K562 (cell line): ENCODE data around the gene SON. TPM values are rescaled to one million over a fixed set of nuclear protein-coding genes. Genes with fewer than 3 reads are reported as not detected.

ENCODE experiments used
- ATAC-seq: fragments of 200-7000 bp; cut with Tn5 transposase; 3 replicates; pipeline ENCODE4 v1.9.1; 2020; ENCODE audit warnings: moderate library complexity
- BruUV-seq: library from RNA; stranded (reverse); fragments of 400-500 nt; replicated peaks from 2 replicates; lab custom pipeline; 2021; lab: Mats Ljungman, UMichigan
- CTCF ChIA-PET: fragments of 300-600 bp; formaldehyde crosslinking; extraction: SDS; loops from one replicate; lab custom pipeline; 2021; ENCODE audit warnings: low intra/inter-chr PET ratio; lab: Yijun Ruan, JAX
- POLR2A ChIA-PET: fragments of 300-600, 350-650 bp; sonication (Branson Sonifier 250); formaldehyde crosslinking; extraction: SDS; loops from one replicate; lab custom pipeline; 2021; ENCODE audit warnings: antibody characterized with exemption, inconsistent platforms; lab: Yijun Ruan, JAX
- DNase-seq, 4 experiments: peaks; one replicate each; pipeline versions ENCODE4 v3.0.0 to v3.0.0-alpha.2; 2011 to 2018; ENCODE audit warnings: low spot score in 3 of 4, mixed read lengths in 3 of 4; ENCODE audit errors: extremely low read depth in 1 of 4
- FAIRE-seq: peaks from 2 replicates; lab custom pipeline; 2011; peaks lifted over from hg19 to GRCh38; lab: Jason Lieb, UNC
- H2AFZ ChIP-seq: 2 replicates; pipeline ENCODE4 v1.6.0; 2011; ENCODE audit warnings: low read depth, low read length, control low read depth, inconsistent platforms
- H3K27ac ChIP-seq: fragments of 200-600 bp; 3 replicates; pipeline ENCODE4 v1.8.0; 2011; ENCODE audit warnings: low read depth, mild to moderate bottlenecking, control low read depth, inconsistent platforms, low read length, moderate library complexity, mixed read lengths; ENCODE audit errors: extremely low read depth
- H3K27me3 ChIP-seq, 2 experiments: fragments of 300-600 bp in 1 of 2; 2 replicates in 1 of 2; 3 replicates in 1 of 2; pipeline versions ENCODE4 v1.6.0 to v1.8.0; 2011; ENCODE audit warnings: inconsistent platforms in 2 of 2, low read length in 2 of 2, mild to moderate bottlenecking in 1 of 2, mixed read lengths in 1 of 2, moderate library complexity in 1 of 2; ENCODE audit not compliant: control insufficient read depth in 2 of 2, insufficient read depth in 2 of 2
- H3K36me3 ChIP-seq: fragments of 300-600 bp; 3 replicates; pipeline ENCODE4 v1.8.0; 2011; ENCODE audit warnings: mild to moderate bottlenecking, low read length, inconsistent platforms; ENCODE audit not compliant: control insufficient read depth, insufficient read depth
- H3K4me1 ChIP-seq, 2 experiments: fragments of 200-600 bp in 1 of 2; replicated peaks in 1 of 2; 2 replicates in 1 of 2; 3 replicates in 1 of 2; pipeline versions ENCODE4 v1.5.1 to v1.8.0; 2011; ENCODE audit warnings: inconsistent platforms in 2 of 2, low read length in 2 of 2, mild to moderate bottlenecking in 1 of 2, mixed read lengths in 1 of 2, moderate library complexity in 1 of 2; ENCODE audit not compliant: control insufficient read depth in 2 of 2, insufficient read depth in 2 of 2
- H3K4me2 ChIP-seq: 2 replicates; pipeline ENCODE4 v1.6.1; 2011; ENCODE audit warnings: low read length, control low read depth, inconsistent platforms, mixed read lengths; ENCODE audit not compliant: insufficient read depth
- H3K4me3 ChIP-seq: fragments of 200-600 bp; sonication (generic), shearing (Covaris generic); 2 replicates; pipeline ENCODE4 v1.5.1; 2016; ENCODE audit warnings: control low read depth, inconsistent platforms
- H3K79me2 ChIP-seq: fragments of 200-600 bp; 3 replicates; pipeline ENCODE4 v1.8.0; 2011; ENCODE audit warnings: low read length, inconsistent platforms; ENCODE audit not compliant: control insufficient read depth, insufficient read depth
- H3K9ac ChIP-seq, 2 experiments: 2 replicates each; pipeline versions ENCODE4 v1.6.0 to v1.6.1; 2011; ENCODE audit warnings: low read depth in 2 of 2, low read length in 2 of 2, control low read depth in 1 of 2, inconsistent platforms in 1 of 2, mild to moderate bottlenecking in 1 of 2, mixed read lengths in 1 of 2; ENCODE audit not compliant: insufficient read depth in 1 of 2
- H3K9me1 ChIP-seq: one replicate; pipeline ENCODE4 v1.6.0; 2011; ENCODE audit warnings: inconsistent platforms, mild to moderate bottlenecking, low read length, moderate library complexity; ENCODE audit not compliant: control insufficient read depth, insufficient read depth
- H3K9me3 ChIP-seq: replicated peaks from 2 replicates; pipeline ENCODE4 v1.5.1; 2011; ENCODE audit warnings: low read depth, low read length, inconsistent platforms; ENCODE audit not compliant: control insufficient read depth, insufficient read depth
- H4K20me1 ChIP-seq: replicated peaks from 2 replicates; pipeline ENCODE4 v1.6.1; 2011; ENCODE audit warnings: low read length, inconsistent platforms, mixed read lengths; ENCODE audit not compliant: control insufficient read depth, insufficient read depth
- BCOR ChIP-seq: fragments of 450-650 bp; IDR thresholded peaks from 2 replicates; pipeline ENCODE4 v1.6.1; 2016
- ETV6 ChIP-seq, 3 experiments: fragments of 150-350 bp in 1 of 3; sonication (generic) in 1 of 3; formaldehyde crosslinking in 1 of 3; IDR thresholded peaks; 2 replicates each; pipeline versions ENCODE4 v1.6.1 to v1.8.0; 2014 to 2022; ENCODE audit warnings: borderline replicate concordance in 2 of 3, low read depth in 2 of 3, antibody characterized with exemption in 1 of 3, low read length in 1 of 3, mild to moderate bottlenecking in 1 of 3, missing genetic modification reagents in 1 of 3
- FOXA3 ChIP-seq, 2 experiments: fragments of 450-650 bp in 1 of 2; sonication (generic) in 1 of 2; formaldehyde crosslinking; IDR thresholded peaks in 1 of 2; conservative IDR thresholded peaks in 1 of 2; 2 replicates each; pipeline versions ENCODE4 v1.4.0 to v1.8.0; 2020 to 2022; ENCODE audit warnings: mild to moderate bottlenecking in 2 of 2, missing genetic modification reagents in 1 of 2
- MCM7 ChIP-seq, 2 experiments: fragments of 450-650 bp; IDR thresholded peaks; 2 replicates each; pipeline ENCODE4 v1.6.1; 2016 to 2018
- MTF1 ChIP-seq: fragments of 250-450 bp; sonication (Bioruptor Pico); IDR thresholded peaks from 2 replicates; pipeline ENCODE4 v1.9.0; 2021; ENCODE audit warnings: moderate library complexity, mild to moderate bottlenecking, inconsistent platforms, borderline replicate concordance
- MYBL2 ChIP-seq, 2 experiments: fragments of 450-650 bp in 1 of 2; sonication (generic) in 1 of 2; formaldehyde crosslinking in 1 of 2; IDR thresholded peaks; 2 replicates each; pipeline versions ENCODE4 v1.6.1 to v1.8.1; 2017 to 2022; ENCODE audit warnings: borderline replicate concordance in 1 of 2, inconsistent platforms in 1 of 2, low read depth in 1 of 2, mild to moderate bottlenecking in 1 of 2, missing genetic modification reagents in 1 of 2, moderate library complexity in 1 of 2
- NR2C1 ChIP-seq, 2 experiments: fragments of 450-650 bp; IDR thresholded peaks; 2 replicates each; pipeline ENCODE4 v1.6.1; 2017; ENCODE audit warnings: mild to moderate bottlenecking in 2 of 2, antibody characterized with exemption in 1 of 2, inconsistent platforms in 1 of 2, missing compliant biosample characterization in 1 of 2, missing genetic modification characterization in 1 of 2
- PML ChIP-seq: IDR thresholded peaks from 2 replicates; pipeline ENCODE4 v1.6.1; 2012; ENCODE audit warnings: low read length, inconsistent platforms
- TOE1 ChIP-seq, 2 experiments: fragments of 450-650 bp in 1 of 2; sonication (generic) in 1 of 2; formaldehyde crosslinking in 1 of 2; IDR thresholded peaks; 2 replicates each; pipeline versions ENCODE4 v1.7.1 to v1.8.0; 2016 to 2022; ENCODE audit warnings: borderline replicate concordance in 2 of 2, mild to moderate bottlenecking in 2 of 2, antibody characterized with exemption in 1 of 2, inconsistent platforms in 1 of 2, low read depth in 1 of 2, missing genetic modification reagents in 1 of 2, moderate library complexity in 1 of 2
- WGBS: fragments of 100-300 bp; shearing (Covaris generic); methylation state at CpG from one replicate; pipeline ENCODE4 v1.1.6; 2016; ENCODE audit warnings: low coverage, mixed read lengths; ENCODE audit not compliant: insufficient coverage; ENCODE audit errors: missing lambda C conversion rate; 5-methylcytosine and 5-hydroxymethylcytosine counted together
- in situ Hi-C: fragments of 300-500 bp; cut with MboI; formaldehyde crosslinking; loops from 4 replicates; pipeline ENCODE4 v1.15.0; 2018; ENCODE audit warnings: inconsistent platforms, mixed read lengths
- intact Hi-C: fragments of 100-400 bp; cut with micrococcal nuclease; formaldehyde crosslinking; loops from 2 replicates; pipeline ENCODE4 v1.14.2; 2022
- polyA plus RNA-seq, 8 experiments: library from polyadenylated mRNA; depleted of rRNA in 4 of 8; stranded (reverse) in 5 of 8; unstranded in 3 of 8; fragments of >200 nt; fragmentation: Nextera tagmentation in 2 of 8; fragmentation: Illumina TruSeq in 1 of 8; extraction: Ambion mirVana in 2 of 8; extraction: Trizol in 1 of 8; gene quantifications; 2 replicates each; pipeline versions ENCODE4 v1.2.1 to v1.2.3, GENCODE V29; 2011 to 2014; ENCODE audit warnings: inconsistent platforms in 1 of 8, missing spikeins in 1 of 8
- total RNA-seq, 7 experiments: library from RNA; depleted of rRNA in 6 of 7; stranded (reverse); fragments of >200 nt in 6 of 7; fragmentation: Illumina TruSeq in 2 of 7; extraction: Trizol in 2 of 7; gene quantifications; 2 replicates each; pipeline versions ENCODE4 v1.2.1 to v1.2.3, GENCODE V29; 2011 to 2021; ENCODE audit warnings: low replicate concordance in 1 of 7
- TF ChIP-seq, protein P1 (sequence below): fragments of 200-800 bp; sonication (Bioruptor generic); IDR thresholded peaks from 2 replicates; pipeline ENCODE4 v1.6.1; 2017; ENCODE audit warnings: missing genetic modification characterization, missing compliant biosample characterization
- TF ChIP-seq, protein P2 (sequence below), 3 experiments: fragments of 200-800 bp in 1 of 3; sonication (Bioruptor generic) in 1 of 3; sonication (generic) in 1 of 3; formaldehyde crosslinking in 1 of 3; IDR thresholded peaks; 2 replicates each; pipeline versions ENCODE4 v1.6.1 to v1.8.0; 2016 to 2022; ENCODE audit warnings: mild to moderate bottlenecking in 2 of 3, missing compliant biosample characterization in 2 of 3, missing genetic modification characterization in 2 of 3, missing genetic modification reagents in 1 of 3
- TF ChIP-seq, protein P3 (sequence below): sonication (generic); formaldehyde crosslinking; IDR thresholded peaks from 2 replicates; pipeline ENCODE4 v1.8.0; 2022; ENCODE audit warnings: missing genetic modification reagents, mild to moderate bottlenecking, borderline replicate concordance
- TF ChIP-seq, protein P4 (sequence below): fragments of 250-450 bp; sonication (Bioruptor Pico); IDR thresholded peaks from 2 replicates; pipeline ENCODE4 v1.9.0; 2021; ENCODE audit warnings: mild to moderate bottlenecking

Gene SON
- total and polyA plus RNA-seq, 9 of the 15 experiments (the other 6 are each of a cell fraction or from before 2014, with no cell fraction given), result 105 to 742 (median 187) TPM

DNA sequence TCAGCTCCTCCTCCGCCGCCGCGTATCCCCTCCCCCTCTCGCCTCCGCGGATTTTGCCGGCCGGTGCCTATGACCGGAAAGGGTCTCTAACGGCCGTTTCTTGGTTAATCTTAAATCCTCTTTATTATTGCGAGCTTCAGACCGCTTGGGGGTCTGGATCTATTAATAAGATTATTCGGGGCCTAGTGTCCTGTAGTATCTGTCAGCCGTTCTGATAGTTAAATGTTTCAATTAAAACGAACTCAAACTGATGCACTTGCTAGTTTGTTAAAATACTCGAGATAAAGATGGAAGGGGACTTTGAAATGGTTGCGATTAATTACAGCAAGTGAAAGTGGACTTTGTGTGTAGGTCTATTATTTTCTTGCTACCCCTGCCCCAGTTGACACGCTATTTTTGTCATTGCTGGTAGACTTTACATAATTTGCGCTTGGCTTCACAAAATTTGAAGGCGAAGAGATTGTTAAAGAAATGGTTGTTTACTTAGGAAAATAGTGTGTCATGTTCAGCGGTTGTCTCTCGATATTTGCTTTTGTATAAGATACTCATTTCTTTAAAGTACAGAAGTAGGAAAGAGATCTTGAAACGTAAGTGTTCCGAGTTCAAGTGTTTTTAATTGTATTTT, 779 bp downstream of the SON start:
- H3K36me3 ChIP-seq, result peaks cover 60% of the 10 kb centered on the region
- peak overlapping the region; percentile 71 for H3K4me3 ChIP-seq
- no peaks in the 10 kb centered on the region; the same call in 1 of the 2 replicates for H3K9me3 ChIP-seq
- H3K4me2 ChIP-seq, result peak overlapping the region; percentile 94
- peak in 1 of 4 experiments; percentile 90 for DNase-seq
- peaks cover 98% of the 10 kb centered on the region for H3K79me2 ChIP-seq
- ChIA-PET POLR2A (interaction anchor here (0.6 to 6.9 kb wide), 16 partner anchors 9 to 1044 kb away, joined by 3 to 99 read pairs (median 4); partner anchors contain the start of genes DONSON and TMEM50B), CTCF (no interaction called here)
- H3K9ac ChIP-seq, result peak overlapping the region; percentile 95 to 98
- intact Hi-C loops, result loop anchor here (5.0 kb wide), 3 partner anchors 141 to 349 kb away; partner anchors contain the start of gene IFNGR2
- ATAC-seq, result peak; percentile 64
- H3K27me3 ChIP-seq, result no peaks in the 10 kb centered on the region
- no peak for FAIRE-seq
- under 1% methylated on average over 26 of the region's 26 CpGs for WGBS
- peaks cover 3 to 13% of the 10 kb centered on the region in 2 experiments; a peak in 3 of 5 replicates for H3K4me1 ChIP-seq
- peak overlapping the region; percentile 99 for H3K27ac ChIP-seq
- peak overlapping the region; percentile 84 for H2AFZ ChIP-seq
- H4K20me1 ChIP-seq, result peaks cover 17% of the 10 kb centered on the region
- BruUV-seq, result no TSS peak
- in situ Hi-C loops, result no loop called here
- H3K9me1 ChIP-seq, result no peaks in the 10 kb centered on the region
- no peak for TF ChIP-seq ETV6 (IDR thresholded peaks at IDR 0.05; ENCODE audit: borderline replicate concordance in 1 of 2, low read depth in 2 of 2, low read length in 1 of 2)
- TF ChIP-seq ETV6 (CRISPR knock-in tag; IDR thresholded peaks at IDR 0.05; ENCODE audit: borderline replicate concordance), result 0 out of 2 replicates have a peak, but pooled peaks have one; percentile 64
- TF ChIP-seq, protein P1, sequence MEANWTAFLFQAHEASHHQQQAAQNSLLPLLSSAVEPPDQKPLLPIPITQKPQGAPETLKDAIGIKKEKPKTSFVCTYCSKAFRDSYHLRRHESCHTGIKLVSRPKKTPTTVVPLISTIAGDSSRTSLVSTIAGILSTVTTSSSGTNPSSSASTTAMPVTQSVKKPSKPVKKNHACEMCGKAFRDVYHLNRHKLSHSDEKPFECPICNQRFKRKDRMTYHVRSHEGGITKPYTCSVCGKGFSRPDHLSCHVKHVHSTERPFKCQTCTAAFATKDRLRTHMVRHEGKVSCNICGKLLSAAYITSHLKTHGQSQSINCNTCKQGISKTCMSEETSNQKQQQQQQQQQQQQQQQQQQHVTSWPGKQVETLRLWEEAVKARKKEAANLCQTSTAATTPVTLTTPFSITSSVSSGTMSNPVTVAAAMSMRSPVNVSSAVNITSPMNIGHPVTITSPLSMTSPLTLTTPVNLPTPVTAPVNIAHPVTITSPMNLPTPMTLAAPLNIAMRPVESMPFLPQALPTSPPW, result peak; percentile 85
- TF ChIP-seq BCOR, result no peak
- TF ChIP-seq, protein P2, sequence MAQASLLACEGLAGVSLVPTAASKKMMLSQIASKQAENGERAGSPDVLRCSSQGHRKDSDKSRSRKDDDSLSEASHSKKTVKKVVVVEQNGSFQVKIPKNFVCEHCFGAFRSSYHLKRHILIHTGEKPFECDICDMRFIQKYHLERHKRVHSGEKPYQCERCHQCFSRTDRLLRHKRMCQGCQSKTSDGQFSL (CRISPR knock-in tag; IDR thresholded peaks at IDR 0.05), result no peak
- TF ChIP-seq, protein P2 (tag; IDR thresholded peaks at IDR 0.05), result peak in 1 of 2 experiments; percentile 75; a peak in 2 of 4 replicates
- no peak for TF ChIP-seq TOE1 (IDR thresholded peaks at IDR 0.05; ENCODE audit: borderline replicate concordance)
- TF ChIP-seq TOE1 (CRISPR knock-in tag; IDR thresholded peaks at IDR 0.05; ENCODE audit: borderline replicate concordance, low read depth), result peak; percentile 47; the same call in 1 of the 2 replicates
- TF ChIP-seq PML, result no peak
- TF ChIP-seq MTF1, result no peak
- TF ChIP-seq MCM7 (IDR thresholded peaks at IDR 0.05), result no peak
- TF ChIP-seq FOXA3 (CRISPR knock-in tag; conservative IDR thresholded peaks at IDR 0.05 in 1 of 2, IDR thresholded peaks at IDR 0.05 in 1 of 2), result peak; percentile 76 to 81; a peak in 3 of 4 replicates
- no peak for TF ChIP-seq NR2C1 (IDR thresholded peaks at IDR 0.05)
- TF ChIP-seq NR2C1 (tag; IDR thresholded peaks at IDR 0.05), result no peak
- TF ChIP-seq, protein P3, sequence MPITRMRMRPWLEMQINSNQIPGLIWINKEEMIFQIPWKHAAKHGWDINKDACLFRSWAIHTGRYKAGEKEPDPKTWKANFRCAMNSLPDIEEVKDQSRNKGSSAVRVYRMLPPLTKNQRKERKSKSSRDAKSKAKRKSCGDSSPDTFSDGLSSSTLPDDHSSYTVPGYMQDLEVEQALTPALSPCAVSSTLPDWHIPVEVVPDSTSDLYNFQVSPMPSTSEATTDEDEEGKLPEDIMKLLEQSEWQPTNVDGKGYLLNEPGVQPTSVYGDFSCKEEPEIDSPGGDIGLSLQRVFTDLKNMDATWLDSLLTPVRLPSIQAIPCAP, result 0 out of 2 replicates have a peak, but pooled peaks have one; percentile 62
- peak; percentile 62 for TF ChIP-seq MYBL2 (IDR thresholded peaks at IDR 0.05; ENCODE audit: low read depth)
- TF ChIP-seq MYBL2 (CRISPR knock-in tag; IDR thresholded peaks at IDR 0.05; ENCODE audit: borderline replicate concordance), result no peak
- TF ChIP-seq, protein P4, sequence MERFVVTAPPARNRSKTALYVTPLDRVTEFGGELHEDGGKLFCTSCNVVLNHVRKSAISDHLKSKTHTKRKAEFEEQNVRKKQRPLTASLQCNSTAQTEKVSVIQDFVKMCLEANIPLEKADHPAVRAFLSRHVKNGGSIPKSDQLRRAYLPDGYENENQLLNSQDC (CRISPR knock-in tag), result peak; percentile 54; the same call in 1 of the 2 replicates
